ENCODE measurements around the gene MAP2K3.
"Not testable (repeated sequence)": the region's sequence is repeated elsewhere in the genome, so short reads cannot be mapped to it uniquely, and the experiment has no call there.

The MAP2K3 gene

GRCh38 chr17:21298056-21298982 lies 13.8 kb downstream of the MAP2K3 start:
- no peak for DNase-seq

DNA sequence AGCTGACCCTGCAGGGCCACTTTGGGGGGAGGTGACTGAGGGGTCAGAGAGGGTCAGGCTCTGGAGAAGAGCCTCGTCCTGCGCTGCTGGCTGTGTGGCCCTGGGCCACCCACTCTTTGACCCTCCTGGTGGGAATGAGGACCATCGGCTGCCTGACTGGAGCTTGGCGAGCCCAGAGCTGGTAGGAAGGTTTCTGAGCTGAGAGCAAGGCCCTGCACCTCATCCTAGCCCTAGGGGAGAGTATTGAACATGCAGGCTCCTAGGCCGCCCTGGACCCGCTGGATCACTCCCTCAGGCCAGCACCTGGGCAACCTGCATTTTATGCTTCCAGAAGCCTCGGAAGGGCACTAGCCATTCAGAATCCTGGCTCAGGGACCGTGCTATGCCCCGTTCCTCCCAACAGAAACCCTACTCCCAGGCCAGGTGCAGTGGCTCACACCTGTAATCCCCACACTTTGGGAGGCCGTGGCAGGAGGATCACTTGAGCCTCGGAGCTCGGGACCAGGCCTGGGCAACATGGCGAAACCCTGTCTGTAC lies 14.5 kb downstream of the MAP2K3 start:
- DNase-seq = no peak

GRCh38 chr17:21299981-21300600 lies 15.6 kb downstream of the MAP2K3 start:
- DNase-seq = no peak

DNA sequence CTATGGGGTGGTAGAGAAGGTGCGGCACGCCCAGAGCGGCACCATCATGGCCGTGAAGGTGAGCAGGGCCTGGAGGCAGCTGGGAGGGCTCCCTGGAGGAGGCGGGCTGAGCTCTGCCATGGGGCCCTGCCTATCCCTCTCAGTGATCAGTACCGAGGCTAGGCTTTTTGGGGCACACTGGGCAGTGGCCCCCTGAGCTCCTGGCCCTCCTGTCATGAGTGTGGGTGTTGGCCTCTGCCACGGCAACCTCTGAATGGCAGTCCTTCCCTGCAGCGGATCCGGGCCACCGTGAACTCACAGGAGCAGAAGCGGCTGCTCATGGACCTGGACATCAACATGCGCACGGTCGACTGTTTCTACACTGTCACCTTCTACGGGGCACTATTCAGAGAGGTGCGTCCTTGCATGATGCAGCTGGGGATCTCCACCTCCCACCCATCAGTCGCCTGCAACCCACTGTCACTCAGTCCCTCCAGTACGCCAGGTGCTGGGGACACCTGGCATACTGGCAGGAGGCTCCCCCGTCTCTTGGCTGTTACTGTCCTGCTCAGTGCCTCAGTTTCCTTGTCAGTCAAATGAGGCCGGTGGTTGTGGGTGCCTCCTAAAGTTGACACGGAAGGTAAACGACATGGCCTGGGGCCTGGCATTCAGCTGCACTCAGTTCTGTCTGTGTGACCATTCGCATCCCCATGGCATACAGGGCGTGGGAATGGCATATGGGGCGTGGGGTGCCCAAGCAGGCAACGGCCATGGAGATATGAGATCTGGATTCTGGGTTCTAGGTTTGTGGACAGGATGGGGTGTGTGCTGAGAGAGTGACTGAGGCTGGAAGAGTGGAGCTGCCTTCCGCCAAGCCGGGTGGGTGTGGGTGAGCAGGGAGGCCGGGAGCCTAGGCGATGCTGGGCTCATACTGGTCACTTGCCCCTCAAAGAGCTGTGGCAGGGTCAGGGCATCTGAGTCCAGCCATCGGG lies 16.4 kb downstream of the MAP2K3 start:
- DNase-seq = no peak

- DNase-seq = no peak
These were observed 17.4 kb downstream of the MAP2K3 start for GRCh38 chr17:21301593-21302550.

GRCh38 chr17:21302711-21303425 lies 18.4 kb downstream of the MAP2K3 start:
- DNase-seq = no peak

- DNase-seq = no peak
These were observed 19.0 kb downstream of the MAP2K3 start for GRCh38 chr17:21303441-21304065.

- DNase-seq = no peak
These were observed 19.6 kb downstream of the MAP2K3 start for GRCh38 chr17:21304091-21304490.

- not testable (repeated sequence) for DNase-seq
These were observed 20.1 kb downstream of the MAP2K3 start for GRCh38 chr17:21304551-21305151.

DNA sequence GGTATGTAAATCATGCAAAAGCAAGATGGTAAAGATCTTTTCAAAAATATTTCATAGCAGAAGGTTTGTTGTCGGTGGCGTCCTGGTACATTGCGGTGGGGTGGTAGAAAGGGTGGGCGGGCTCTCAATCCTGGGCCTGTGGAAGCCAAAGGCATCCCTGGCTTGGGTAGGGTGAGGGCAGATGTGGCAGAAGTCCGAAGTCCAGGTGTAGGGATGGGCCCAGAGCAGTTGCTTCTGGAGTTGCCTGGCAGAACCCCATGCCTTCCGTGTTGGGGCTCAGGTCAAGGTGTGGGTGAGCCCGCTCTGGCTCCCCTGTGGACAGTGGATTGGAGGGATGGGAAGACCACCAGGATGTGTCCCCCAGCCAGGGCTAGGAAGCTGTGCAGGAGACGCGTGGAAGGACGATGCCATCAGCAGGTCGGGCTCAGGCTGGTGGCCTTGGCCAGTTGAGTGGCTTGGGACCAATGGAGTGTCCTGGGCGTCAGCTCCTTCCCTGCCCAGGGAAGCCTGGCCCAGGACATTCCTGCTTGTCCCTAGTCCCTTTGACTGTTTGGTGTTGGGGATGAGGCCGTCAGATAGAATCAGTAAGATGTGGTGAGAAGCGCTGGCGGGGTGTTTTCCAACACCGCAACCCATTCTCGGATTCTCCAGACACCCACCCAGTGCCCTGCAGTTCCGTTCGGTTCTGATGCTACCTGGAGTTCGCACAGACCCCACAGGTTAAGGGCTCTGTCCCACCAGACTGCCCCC lies 21.1 kb downstream of the MAP2K3 start:
- not testable (repeated sequence) for DNase-seq

DNA sequence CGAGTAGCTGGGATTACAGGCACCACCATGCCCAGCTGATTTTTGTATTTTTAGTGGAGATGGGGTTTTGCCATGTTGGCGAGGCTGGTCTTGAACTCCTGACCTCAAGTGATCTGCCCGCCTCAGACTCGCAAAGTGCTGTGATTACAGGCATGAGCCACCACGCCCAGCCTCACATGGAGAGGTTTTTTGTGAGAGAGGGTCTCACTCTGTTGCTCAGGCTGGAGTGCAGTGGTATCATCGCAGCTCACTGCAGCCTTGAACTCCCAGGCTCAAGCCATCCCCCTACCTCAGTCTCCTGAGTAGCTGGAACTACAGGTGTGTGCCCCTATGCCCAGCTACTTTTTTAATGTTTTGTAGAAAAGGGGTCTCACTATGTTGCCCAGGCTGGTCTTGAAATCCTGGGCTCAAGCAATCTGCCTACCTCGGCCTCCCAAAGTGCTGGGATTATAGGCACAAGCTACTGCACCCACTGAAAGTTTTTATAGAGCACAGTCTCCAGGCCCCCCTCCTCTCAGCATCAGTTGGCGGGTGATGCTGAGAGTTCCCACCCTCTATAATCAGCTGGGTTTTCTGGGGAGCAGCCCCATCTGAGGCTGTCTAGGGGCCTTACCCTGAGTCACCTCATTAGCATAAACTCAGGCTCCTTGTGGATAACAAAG lies 22.2 kb downstream of the MAP2K3 start:
- not testable (repeated sequence) for DNase-seq

- not testable (repeated sequence) for DNase-seq
These were observed 22.7 kb downstream of the MAP2K3 start for GRCh38 chr17:21307273-21307625.

DNA sequence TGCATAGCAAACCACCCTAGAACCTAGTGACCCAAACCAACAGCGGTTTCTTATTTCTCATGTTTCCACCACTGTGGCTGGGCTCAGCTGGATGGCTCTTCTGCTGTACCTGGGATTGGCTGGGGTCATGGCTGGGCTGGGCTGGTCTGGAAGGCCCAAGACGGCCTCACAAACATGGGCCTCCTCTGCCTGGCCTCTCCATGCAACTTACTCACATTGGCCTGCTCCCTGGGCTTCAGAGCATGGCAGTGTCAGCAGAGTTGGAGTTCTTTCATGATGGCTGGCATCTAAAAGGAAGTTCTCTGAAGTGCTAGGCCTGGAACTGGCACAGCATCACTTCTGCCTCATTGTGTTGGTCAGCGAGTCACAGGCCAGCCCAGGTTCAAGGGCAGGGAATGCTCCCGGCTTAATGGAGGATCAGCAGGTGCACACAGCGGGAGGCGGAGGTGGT lies 24.4 kb downstream of the MAP2K3 start:
- not testable (repeated sequence) for DNase-seq

DNA sequence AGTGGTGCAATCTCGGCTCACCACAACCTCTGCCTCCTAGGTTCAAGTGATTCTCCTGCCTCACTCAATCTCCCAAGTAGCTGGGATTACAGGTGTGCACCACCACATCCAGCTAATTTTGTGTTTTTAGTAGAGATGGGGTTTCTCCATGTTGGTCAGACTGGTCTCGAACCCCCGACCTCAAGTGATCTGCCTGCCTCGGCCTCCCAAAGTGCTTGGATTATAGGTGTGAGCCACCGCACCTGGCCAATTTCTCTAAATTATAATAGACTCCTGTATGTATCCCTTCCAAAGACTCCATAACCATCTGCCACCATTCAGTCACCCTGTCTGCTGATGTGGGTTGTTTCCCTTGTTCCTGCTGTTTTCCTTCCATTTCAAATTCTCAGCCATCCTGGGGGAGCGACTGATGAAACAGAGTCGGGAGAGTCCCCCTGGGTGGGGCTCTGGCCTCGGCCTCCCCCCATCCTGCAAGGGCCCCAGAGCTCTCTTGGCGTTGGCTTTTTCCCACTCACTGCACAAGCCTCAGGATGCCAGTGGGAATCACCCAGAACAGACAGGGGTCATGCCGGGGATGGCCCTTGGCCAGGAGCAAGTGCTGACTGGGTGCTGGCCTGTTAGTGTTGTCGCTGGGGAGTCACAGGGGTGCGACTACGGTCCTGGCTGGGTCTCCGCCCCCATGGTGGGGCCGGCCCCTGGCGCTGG lies 25.7 kb downstream of the MAP2K3 start:
- DNase-seq = not testable (repeated sequence)

GRCh38 chr17:21310766-21311602 lies 26.5 kb downstream of the MAP2K3 start:
- not testable (repeated sequence) for DNase-seq

DNA sequence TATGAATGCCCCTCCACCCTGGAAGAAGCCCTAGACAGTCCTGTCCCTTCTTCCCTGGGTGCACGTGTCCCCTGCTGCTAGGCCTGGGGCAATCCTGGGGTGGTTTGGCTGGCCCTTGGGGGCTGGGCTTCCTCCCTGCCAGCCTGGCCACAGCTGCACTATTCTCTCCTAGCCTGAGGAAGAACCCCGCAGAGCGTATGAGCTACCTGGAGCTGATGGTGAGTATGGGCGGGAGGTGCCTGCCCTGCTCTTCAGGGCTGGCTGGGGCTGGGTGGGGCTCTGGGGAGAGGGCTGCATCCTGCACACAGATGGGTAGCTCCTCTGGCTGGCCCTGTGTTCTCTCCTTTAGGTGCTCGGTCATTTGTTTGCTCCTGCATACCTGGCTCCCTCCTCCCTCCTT lies 28.8 kb downstream of the MAP2K3 start:
- DNase-seq = no peak

DNA sequence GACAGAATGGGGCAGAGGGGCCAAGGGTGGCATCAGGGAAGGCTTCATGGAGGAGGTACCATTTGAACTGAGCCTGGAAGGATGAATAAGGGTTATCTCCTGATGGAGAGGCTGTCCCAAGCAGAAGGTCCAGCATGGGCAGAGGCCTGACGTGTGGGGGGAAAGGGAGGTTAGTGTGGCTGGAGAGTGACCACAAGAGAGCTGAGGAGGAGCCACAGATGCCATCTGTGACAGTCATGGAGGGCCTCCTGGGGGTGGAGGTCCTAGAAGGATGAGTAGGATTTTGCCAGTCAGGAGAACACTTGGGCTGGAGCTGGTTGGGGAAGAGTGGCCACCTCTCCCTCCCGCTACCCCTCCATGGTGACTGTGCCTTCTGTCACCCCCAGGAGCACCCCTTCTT lies 29.2 kb downstream of the MAP2K3 start:
- DNase-seq = not testable (repeated sequence)

All from NK-92 treated with Interleukin-12 subunit alpha and Interleukin-12 subunit beta, amount 100 ng/mL, for 24 hours (cell line).